BE2C (cell line): ENCODE results near the gene OSBPL8.
"Not testable (repeated sequence)": the region's sequence is repeated elsewhere in the genome, so short reads cannot be mapped to it uniquely, and the experiment has no call there.

ENCODE experiments used
- DNase-seq: peaks from one replicate; pipeline ENCODE4 v3.0.0-alpha.2; 2020
- H3K27me3 ChIP-seq: fragments of 250-450 bp; sonication (Bioruptor Pico); 2 replicates; pipeline ENCODE4 v1.5.1; 2020; ENCODE audit warnings: mild to moderate bottlenecking
- H3K36me3 ChIP-seq: fragments of 250-450 bp; sonication (Bioruptor Pico); 2 replicates; pipeline ENCODE4 v1.5.1; 2020; ENCODE audit warnings: mild to moderate bottlenecking
- H3K4me1 ChIP-seq: fragments of 250-450 bp; sonication (Bioruptor Pico); 2 replicates; pipeline ENCODE4 v1.5.1; 2020
- H3K4me3 ChIP-seq: 2 replicates; pipeline ENCODE4 v1.5.1; 2011; ENCODE audit warnings: low read depth, low read length
- H3K9me3 ChIP-seq: fragments of 250-450 bp; sonication (Bioruptor Pico); 2 replicates; pipeline ENCODE4 v1.5.1; 2020
- TF ChIP-seq, protein P1 (sequence below): IDR thresholded peaks from 2 replicates; pipeline ENCODE4 v1.5.1; 2012; ENCODE audit warnings: mild to moderate bottlenecking, low read depth, low read length

OSBPL8 gene

GRCh38 chr12:76375939-76376338 is 183.6 kb downstream of the OSBPL8 start:
- Histone ChIP-seq H3K4me3 (no peak overlapping the region), H3K9me3 (no peaks in the 10 kb centered on the region), H3K27me3 (no peaks in the 10 kb centered on the region), H3K4me1 (no peaks in the 10 kb centered on the region), H3K36me3 (peaks cover 10% of the 10 kb centered on the region)
- TF ChIP-seq, protein P1, sequence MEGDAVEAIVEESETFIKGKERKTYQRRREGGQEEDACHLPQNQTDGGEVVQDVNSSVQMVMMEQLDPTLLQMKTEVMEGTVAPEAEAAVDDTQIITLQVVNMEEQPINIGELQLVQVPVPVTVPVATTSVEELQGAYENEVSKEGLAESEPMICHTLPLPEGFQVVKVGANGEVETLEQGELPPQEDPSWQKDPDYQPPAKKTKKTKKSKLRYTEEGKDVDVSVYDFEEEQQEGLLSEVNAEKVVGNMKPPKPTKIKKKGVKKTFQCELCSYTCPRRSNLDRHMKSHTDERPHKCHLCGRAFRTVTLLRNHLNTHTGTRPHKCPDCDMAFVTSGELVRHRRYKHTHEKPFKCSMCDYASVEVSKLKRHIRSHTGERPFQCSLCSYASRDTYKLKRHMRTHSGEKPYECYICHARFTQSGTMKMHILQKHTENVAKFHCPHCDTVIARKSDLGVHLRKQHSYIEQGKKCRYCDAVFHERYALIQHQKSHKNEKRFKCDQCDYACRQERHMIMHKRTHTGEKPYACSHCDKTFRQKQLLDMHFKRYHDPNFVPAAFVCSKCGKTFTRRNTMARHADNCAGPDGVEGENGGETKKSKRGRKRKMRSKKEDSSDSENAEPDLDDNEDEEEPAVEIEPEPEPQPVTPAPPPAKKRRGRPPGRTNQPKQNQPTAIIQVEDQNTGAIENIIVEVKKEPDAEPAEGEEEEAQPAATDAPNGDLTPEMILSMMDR: no peak
- no peak for DNase-seq

DNA sequence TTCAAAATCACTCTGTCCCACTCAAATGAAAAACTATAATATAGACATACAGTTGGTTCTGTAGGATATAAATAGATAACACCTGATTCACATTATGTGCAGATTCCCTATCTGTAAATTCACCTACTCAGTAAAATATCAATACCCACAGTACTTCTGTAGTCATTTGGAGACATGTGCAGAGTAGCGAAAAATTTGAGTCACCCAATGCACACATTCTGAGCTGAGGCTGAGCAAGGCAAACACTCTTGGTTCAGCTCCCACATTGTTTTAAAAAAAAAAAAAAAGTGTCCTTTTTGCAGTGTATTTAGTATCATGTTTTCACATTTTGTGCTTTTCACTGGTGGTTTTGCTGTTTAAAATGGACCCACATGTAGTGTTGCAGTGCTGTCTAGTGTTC is 184.1 kb downstream of the OSBPL8 start:
- DNase-seq: no peak
- no peak overlapping the region for H3K4me3 ChIP-seq
- H3K9me3 ChIP-seq: no peaks in the 10 kb centered on the region
- peaks cover 10% of the 10 kb centered on the region for H3K36me3 ChIP-seq
- H3K4me1 ChIP-seq: no peaks in the 10 kb centered on the region
- no peaks in the 10 kb centered on the region for H3K27me3 ChIP-seq
- TF ChIP-seq, protein P1: no peak

GRCh38 chr12:76374386-76375020 is 185.1 kb downstream of the OSBPL8 start:
- H3K9me3 ChIP-seq: no peaks in the 10 kb centered on the region
- TF ChIP-seq, protein P1: no peak
- peaks cover 10% of the 10 kb centered on the region for H3K36me3 ChIP-seq
- H3K27me3 ChIP-seq: no peaks in the 10 kb centered on the region
- no peak overlapping the region for H3K4me3 ChIP-seq
- no peak for DNase-seq
- H3K4me1 ChIP-seq: no peaks in the 10 kb centered on the region

DNA sequence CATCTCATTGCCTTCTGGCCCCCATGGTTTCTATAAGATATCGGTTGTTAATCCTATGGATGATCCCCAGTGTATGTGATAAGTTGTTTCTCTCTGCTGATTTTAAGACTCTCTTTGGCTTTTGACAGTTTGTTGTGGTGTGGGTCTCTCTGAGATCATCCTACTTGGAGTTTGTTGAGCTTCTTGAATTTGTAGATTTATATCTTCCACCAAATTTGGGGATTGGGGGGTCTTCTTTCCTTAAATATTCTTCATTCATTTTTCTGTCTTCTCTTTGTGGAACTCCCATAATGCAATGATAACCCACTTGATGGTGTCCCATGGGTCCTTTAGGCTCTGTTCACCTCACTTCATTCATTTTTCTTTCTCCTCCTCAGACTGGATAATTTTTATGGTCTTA is 191.3 kb downstream of the OSBPL8 start:
- H3K36me3 ChIP-seq: peaks cover 11% of the 10 kb centered on the region
- H3K9me3 ChIP-seq: no peaks in the 10 kb centered on the region
- TF ChIP-seq, protein P1: no peak
- no peaks in the 10 kb centered on the region for H3K4me1 ChIP-seq
- H3K4me3 ChIP-seq: no peak overlapping the region
- H3K27me3 ChIP-seq: no peaks in the 10 kb centered on the region
- DNase-seq: no peak

DNA sequence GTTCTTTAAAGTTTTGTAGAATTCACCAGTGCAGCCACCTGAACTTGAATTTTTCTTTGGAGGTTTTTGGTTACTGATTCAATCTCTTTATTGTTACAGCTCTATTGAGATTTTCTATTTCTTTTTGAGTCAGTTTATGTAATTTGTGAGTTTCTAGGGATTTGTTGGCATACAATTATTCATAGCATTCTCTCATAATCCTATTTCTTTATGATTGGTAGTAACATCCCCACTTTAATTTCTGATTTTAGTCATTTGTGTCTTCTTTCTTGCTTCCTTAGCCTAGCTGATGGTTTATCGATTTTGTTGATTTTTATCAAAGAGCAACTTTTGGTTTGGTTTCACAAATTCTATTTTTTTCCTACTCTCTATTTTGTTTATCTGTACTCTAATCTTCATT is 193.4 kb downstream of the OSBPL8 start:
- Histone ChIP-seq H3K27me3 (no peaks in the 10 kb centered on the region), H3K4me1 (no peaks in the 10 kb centered on the region), H3K36me3 (peaks cover 11% of the 10 kb centered on the region), H3K9me3 (no peaks in the 10 kb centered on the region), H3K4me3 (no peak overlapping the region)
- TF ChIP-seq, protein P1: no peak
- DNase-seq: no peak

GRCh38 chr12:76364131-76364530 is 195.4 kb downstream of the OSBPL8 start:
- not testable (repeated sequence) for H3K4me3 ChIP-seq, H3K9me3 ChIP-seq, DNase-seq, H3K27me3 ChIP-seq, H3K4me1 ChIP-seq
- H3K36me3 ChIP-seq: peaks cover 11% of the 10 kb centered on the region
